Lung microvascular endothelial cell (primary cell): ENCODE results near the gene CFAP43. TPM values are rescaled to one million over a fixed set of nuclear protein-coding genes. Genes with fewer than 3 reads are reported as not detected.
"Not testable (repeated sequence)": the region's sequence is repeated elsewhere in the genome, so short reads cannot be mapped to it uniquely, and the experiment has no call there.

Source experiments
- DNase-seq, 2 donors: peaks; one replicate each; pipeline versions ENCODE4 v3.0.0 to v3.0.0-alpha.2; 2010; ENCODE audit warnings: low read depth in 2 of 2
- total RNA-seq: library from RNA; depleted of rRNA; stranded (reverse); fragments of >200 nt; gene quantifications from 2 replicates; pipeline ENCODE4 v1.2.1, GENCODE V29; 2014

The CFAP43 gene
- total RNA-seq, 1 donor from 2014 or later: under 0.01 TPM

- peak; percentile 42 to 69 for DNase-seq
These were observed 26.0 kb upstream of the CFAP43 start for GRCh38 chr10:104258209-104258608.

DNA sequence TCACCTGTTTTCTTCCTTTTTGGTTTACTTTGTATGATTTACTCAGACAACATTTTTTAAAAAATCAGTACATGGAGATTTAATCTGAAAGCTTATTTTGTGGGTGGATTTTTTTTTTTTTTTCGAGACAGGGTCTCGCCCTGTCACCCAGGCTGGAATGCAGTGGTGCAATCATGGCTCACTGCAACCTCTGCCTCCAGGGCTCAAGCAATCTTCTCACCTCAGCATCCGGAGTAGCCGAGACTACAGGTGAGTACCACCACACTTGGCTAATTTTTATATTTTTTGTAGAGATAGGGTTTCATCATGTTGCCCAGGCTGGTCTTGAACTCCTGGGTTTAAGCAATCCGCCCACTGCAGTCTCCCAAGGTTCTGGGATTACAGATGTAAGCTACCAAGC, 25.1 kb upstream of the CFAP43 start:
- DNase-seq: no peak

DNA sequence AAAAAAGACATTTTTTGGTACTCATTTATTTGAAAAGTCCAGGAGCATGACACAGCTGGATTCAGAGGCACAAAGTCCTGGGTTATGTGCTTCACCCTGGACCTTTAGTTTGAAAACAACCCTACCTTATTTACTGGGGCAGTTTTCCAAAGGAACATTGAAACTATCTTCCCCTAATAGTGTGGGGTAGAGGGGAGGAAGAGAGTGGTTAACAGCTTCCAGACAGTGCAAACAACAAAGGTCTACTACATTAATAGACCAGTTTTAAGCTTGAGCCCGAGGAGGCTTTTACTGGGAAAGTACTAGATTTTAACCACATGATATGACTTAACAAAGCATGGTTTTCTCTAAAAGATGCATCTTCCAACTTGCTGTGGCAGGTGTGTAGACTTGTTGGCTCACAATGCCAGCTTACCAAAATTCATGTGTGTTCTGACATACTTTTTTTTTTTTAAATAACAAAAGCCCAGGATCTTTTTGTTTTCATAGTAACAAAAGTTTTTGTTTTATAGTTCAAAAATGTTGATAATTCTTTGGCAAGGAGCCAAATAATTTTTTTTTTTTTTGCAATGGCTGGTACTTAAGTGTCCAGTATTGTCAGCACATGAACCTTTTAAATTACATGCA, 24.3 kb upstream of the CFAP43 start:
- peak; percentile 32 to 61 for DNase-seq

GRCh38 chr10:104255311-104255981, 23.3 kb upstream of the CFAP43 start:
- DNase-seq: peak; percentile 95 to 96

DNA sequence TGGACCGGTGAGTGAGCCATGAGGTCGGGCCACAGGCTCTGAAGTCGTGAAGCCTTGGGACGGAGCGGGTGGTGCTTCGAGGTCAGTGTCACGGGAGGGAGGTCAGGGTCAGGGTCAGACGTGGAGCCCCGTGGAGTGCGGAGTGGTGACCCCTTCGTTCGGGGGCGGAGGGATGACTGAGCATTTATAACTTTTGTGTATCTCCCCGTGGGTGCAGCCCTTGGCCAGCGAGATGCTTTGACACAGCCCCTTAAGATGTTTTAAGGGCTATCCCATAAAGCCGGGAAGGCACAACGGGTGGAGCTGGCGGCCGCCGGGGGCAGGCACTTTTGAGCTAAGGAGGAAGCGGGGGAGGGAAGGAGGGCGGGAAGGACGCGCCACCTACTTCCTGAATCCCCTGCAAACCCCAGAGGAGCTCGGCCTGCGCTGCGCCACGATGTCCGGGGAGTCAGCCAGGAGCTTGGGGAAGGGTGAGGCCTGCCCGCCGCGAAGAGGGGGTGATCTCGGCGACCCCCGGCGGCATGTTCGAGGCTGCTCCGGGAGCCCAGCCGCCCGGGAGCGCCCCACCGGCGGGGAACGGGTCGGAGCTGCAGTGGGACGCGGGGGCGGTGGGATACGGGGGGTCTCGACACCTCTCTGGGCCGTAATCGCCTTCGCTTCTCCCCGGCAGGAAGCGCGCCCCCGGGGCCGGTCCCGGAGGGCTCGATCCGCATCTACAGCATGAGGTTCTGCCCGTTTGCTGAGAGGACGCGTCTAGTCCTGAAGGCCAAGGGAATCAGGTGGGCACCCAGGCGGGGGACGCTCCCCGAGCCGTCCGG, 22.5 kb upstream of the CFAP43 start, which contains the start of gene GSTO1:
Gene GSTO1, plus strand, starts transcription at position 400 of the 818 bp plus-strand sequence. Its CDS starts 37 bp downstream, at position 437.
- peak; percentile 68 to 83 for DNase-seq

- no peak for DNase-seq
These were observed 21.6 kb upstream of the CFAP43 start for GRCh38 chr10:104253606-104254410.

DNA sequence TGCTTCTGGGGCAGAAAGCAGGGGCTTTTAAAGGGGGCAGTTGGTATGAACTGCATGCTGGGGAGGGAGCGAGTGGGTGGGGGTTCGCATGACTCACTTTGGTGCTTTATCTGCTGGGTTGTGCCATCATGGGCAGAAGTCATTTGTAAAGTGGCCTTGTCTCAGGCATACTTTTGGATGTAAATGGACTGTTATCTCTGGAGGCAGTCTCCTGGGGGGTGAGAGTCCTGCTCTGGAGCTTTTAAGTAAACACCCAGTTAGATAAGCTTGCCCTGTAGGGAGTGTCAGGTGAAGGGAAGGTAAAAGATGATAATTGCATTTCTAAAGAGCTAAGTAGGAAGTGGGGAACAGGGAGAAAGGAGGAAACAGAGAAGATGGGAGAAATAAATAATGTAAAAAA, 20.9 kb upstream of the CFAP43 start:
- no peak for DNase-seq

DNA sequence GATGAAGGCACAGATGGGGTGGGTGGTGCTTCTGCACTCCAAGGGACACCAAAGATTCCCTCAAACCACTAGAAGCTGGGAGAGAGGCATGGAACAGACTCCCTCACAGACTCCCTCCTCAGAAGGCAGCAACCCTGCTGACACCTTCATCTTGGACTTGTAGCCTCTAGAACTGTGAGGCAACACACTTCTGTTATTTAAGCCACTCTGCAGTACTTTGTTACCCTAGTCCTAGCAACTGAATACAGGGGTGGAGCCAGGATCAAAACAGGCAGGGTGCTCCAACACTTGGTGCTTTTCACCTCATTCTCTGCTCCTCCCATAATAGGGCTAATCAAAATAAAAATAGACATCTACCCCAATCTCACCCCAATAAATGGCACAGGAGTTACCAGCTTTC, 20.2 kb upstream of the CFAP43 start:
- DNase-seq: no peak

GRCh38 chr10:104251443-104251842, 19.3 kb upstream of the CFAP43 start:
- no peak for DNase-seq

DNA sequence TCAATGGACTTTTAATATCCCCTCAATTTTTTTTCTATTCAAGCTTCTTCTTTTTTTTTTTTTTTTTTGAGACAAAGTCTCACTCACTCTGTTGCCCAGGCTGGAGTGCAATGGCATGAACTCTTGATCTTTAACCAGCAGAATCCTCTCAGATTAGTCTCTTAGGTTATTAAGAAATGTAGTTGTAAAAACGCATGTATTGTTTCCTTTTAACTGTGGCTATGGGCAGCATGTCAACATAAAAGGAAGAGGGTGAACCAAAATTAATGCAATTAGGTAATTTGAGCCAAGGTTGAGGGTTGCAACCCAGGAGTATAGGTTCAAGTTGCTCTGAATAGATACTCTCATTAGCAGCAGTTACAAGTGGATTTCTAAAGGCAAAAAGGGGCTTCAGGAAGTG, 18.2 kb upstream of the CFAP43 start:
- DNase-seq: no peak

DNA sequence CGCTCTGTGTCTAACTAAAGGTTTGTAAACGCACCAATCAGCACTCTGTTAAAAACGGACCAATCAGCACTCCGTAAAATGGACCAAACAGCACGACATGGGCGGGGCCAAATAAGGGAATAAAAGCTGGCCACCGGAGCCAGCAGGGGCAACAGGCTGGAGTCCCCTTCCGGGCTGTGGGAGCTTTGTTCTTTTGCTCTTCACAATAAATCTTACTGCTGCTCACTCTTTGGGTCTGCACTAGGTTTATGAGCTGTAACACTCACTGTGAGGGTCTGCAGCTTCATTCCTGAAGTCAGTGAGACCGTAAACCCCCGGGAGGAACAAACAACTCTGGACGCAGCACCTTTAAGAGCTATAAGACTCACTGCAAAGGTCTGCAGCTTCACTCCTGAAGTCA, 16.8 kb upstream of the CFAP43 start:
- not testable (repeated sequence) for DNase-seq

DNA sequence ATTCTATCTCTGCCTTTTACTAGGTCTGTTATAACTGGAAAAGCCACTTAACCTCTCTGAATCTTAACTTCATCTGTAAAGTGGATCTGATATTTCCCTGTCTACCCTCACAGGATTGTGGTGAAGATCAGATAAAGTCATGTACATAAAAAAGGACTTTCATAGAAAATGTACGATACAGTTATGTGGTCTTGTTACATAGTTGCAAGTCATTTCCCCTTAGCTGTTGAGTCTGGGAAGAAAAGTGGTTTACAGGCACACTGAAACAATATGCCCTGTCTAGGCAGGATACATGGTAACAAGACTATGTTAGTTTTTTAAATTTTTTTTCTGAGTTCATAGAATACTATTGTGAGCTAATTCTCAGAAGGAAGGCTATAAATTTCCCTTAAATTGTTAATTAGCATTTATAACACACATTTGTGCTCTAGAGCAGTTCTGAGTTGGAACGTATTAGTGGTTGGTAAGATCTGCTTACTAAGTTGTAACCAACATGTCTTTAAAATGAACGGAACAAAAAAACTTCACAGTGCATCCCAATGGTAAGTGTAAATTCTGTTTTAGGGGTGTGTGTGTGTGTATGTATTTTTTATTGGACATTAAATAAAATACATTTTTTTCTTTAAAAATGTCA, 15.5 kb upstream of the CFAP43 start:
- DNase-seq: peak in 1 of 2 donors; percentile 8

- DNase-seq: peak in 1 of 2 donors; percentile 78
These were observed 14.8 kb upstream of the CFAP43 start for GRCh38 chr10:104246976-104247375.

- DNase-seq: no peak
These were observed 13.0 kb upstream of the CFAP43 start for GRCh38 chr10:104245066-104245632.

GRCh38 chr10:104243512-104243911, 11.3 kb upstream of the CFAP43 start:
- DNase-seq: no peak

DNA sequence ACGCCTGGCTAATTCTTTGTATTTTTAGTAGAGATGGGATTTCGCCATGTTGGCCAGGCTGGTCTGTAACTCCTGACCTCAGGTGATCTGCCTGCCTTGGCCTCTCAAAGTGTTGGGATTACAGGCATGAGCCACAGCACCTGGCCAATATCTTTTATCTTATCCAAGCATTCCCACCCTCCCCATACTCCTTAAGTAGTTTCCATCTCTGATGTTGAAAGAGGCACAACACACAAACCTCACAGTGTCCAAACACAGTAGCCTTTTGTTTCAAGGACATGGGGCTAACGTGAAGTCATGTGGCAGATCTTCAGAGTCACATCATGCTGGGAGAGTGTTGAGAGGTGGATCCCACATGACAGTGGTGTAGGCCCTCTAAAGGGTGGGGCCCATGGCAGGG, 10.8 kb upstream of the CFAP43 start:
- not testable (repeated sequence) for DNase-seq

DNA sequence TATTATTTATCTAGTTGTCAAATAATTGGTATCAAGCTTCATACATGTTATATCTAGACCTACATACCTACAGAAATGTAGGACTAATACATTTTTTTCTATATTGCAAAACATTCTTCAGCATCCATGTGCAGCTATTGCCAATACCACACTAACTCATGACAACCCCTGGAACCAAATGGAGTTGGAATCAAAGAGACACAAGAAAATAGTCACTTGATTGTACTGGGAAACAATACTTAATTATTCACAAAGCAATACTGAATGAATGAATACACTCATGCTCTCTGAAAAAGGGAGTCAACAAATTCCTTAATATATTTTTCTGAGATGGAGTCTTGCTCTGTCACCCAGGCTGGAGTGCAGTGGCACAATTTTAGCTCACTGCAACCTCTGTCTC, 10.4 kb upstream of the CFAP43 start:
- DNase-seq: no peak

DNA sequence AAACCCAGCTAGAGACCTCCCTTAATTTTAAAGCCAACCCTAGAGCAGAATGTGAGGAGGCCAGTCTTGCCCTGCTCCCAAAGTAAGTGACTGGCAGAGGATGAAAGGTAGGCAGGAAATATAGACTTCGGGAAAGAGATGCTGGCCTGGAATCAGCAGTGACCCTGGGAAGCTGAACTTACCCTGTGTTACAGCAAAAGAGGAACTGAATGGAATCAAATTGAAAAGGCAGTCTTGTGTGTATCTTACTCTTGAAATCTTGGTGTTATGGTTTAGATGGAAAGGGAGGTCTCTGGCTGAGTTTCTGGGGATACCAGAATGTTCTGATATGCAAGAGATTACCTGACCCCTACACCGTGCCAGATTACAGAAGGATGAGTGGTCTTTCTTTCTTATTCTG, 7.9 kb upstream of the CFAP43 start:
- no peak for DNase-seq

- DNase-seq: no peak
These were observed 3.6 kb upstream of the CFAP43 start for GRCh38 chr10:104235801-104236200.

DNA sequence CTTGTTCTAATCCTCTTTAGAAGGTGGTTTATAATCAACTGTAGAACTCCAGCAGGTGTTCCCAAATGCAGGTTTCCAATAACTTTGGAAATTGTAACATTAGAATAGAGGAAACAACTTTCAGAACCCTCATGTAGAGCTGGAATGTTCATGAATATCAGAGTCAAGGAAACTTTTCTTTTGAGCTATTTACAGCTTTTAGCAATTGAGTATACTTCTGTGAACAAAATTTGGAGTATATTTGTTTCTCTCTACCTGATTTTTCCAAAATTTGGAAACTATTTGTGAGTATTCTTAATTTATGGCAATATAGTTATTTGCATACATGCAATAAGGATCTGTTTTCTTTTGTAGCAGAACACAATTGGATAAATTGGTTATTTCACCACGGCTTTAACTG, 2.8 kb upstream of the CFAP43 start:
- no peak for DNase-seq

- no peak for DNase-seq
These were observed 1.7 kb upstream of the CFAP43 start for GRCh38 chr10:104233817-104234216.
